K562 (cell line): Measurements from ENCODE around the gene ATXN10.

Experiments
- CTCF ChIP-seq, 3 experiments: IDR thresholded peaks in 2 of 3; conservative IDR thresholded peaks in 1 of 3; 2 replicates each; pipeline ENCODE4 v1.5.1; 2011 to 2012; ENCODE audit warnings: low read length in 3 of 3, mild to moderate bottlenecking in 3 of 3, control low read depth in 2 of 3, improper control_type of control experiment in 1 of 3, inconsistent platforms in 1 of 3, low read depth in 1 of 3, mixed read lengths in 1 of 3, moderate library complexity in 1 of 3; ENCODE audit not compliant: insufficient read depth in 2 of 3
- ERF ChIP-seq: fragments of 450-650 bp; formaldehyde crosslinking; IDR thresholded peaks from 2 replicates; pipeline ENCODE4 v1.4.0; 2020; ENCODE audit warnings: mild to moderate bottlenecking, mixed read lengths
- IRF2 ChIP-seq: sonication (generic); formaldehyde crosslinking; IDR thresholded peaks from 2 replicates; pipeline ENCODE4 v1.8.1; 2022; ENCODE audit warnings: mild to moderate bottlenecking, missing genetic modification reagents
- LARP7 ChIP-seq: fragments of 450-650 bp; IDR thresholded peaks from 2 replicates; pipeline ENCODE4 v1.6.1; 2016
- POLR2A ChIP-seq: fragments of 450-650 bp; conservative IDR thresholded peaks from 2 replicates; pipeline ENCODE4 v1.6.1; 2016
- TEAD2 ChIP-seq: fragments of 450-650 bp; IDR thresholded peaks from 2 replicates; pipeline ENCODE4 v1.6.1; 2016; ENCODE audit warnings: missing genetic modification characterization, control low read depth, missing compliant biosample characterization
- UBTF ChIP-seq, 2 experiments: IDR thresholded peaks; 2 replicates each; pipeline ENCODE4 v1.6.1; 2012; ENCODE audit warnings: improper control_type of control experiment in 2 of 2, low read depth in 2 of 2, low read length in 2 of 2, borderline replicate concordance in 1 of 2
- ZNF384 ChIP-seq: IDR thresholded peaks from 2 replicates; pipeline ENCODE4 v1.6.1; 2012; ENCODE audit warnings: low read depth, low read length, improper control_type of control experiment

DNA sequence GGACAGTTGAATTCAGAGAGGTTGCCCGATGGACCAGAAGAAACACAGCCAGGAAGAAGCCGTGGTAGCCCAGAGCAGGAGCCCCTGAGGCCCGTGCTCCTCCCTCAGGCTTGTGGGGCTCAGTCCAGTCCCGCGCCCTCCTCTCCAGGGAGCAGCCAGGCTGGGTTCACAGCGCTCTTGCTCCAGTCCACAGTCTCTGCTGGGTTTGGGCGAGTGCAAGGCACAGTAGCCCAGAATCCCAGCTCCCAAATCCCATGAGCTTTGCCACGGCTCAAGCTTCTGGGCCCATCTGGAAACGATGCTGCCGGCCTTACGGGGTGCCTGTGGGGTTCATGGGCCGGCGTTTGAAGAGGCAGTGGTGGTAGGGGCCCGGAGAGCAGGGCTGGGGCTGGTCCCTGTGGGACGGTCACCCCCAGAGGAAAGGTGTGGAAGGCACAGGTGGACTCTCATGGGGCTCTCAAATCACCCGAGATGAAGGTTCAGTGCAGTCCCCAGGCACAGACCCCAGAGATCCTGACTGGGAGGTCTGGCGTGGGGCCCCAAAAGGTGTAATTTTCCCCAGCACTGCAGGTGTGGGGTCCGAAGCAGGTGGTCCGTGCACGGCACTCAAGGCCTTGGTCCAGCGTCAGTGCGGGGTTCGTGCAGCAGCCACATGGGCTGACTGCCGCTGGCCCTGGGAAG is 30.6 kb upstream of the ATXN10 start:
- no peak for TF ChIP-seq TEAD2
- no peak for TF ChIP-seq IRF2 (CRISPR knock-in tag)
- TF ChIP-seq CTCF (IDR thresholded peaks at IDR 0.05 in 2 of 3, conservative IDR thresholded peaks at IDR 0.05 in 1 of 3; ENCODE audit: insufficient read depth in 2 of 3, low read depth in 1 of 3, low read length in 3 of 3): no peak
- TF ChIP-seq UBTF (IDR thresholded peaks at IDR 0.05; ENCODE audit: borderline replicate concordance in 1 of 2, low read depth in 2 of 2, low read length in 2 of 2): no peak
- TF ChIP-seq ERF (CRISPR knock-in tag): no peak
- no peak for TF ChIP-seq LARP7
- no peak for TF ChIP-seq ZNF384
- no peak for TF ChIP-seq POLR2A
